Spleen (tissue), 7 donors: Measurements from ENCODE around the gene UQCRC1.

ENCODE experiments used
- CTCF ChIP-seq, 11 experiments: fragments of 200-600 bp in 7 of 11; fragments of 450-650 bp in 4 of 11; sonication (generic) in 4 of 11; IDR thresholded peaks in 8 of 11; conservative IDR thresholded peaks in 3 of 11; 1 replicate in 7 of 11; 2 replicates in 4 of 11; pipeline versions ENCODE4 v1.4.0 to v1.8.0; 2016 to 2021; ENCODE audit warnings: antibody characterized with exemption in 11 of 11, inconsistent platforms in 4 of 11, mild to moderate bottlenecking in 1 of 11
- POLR2AphosphoS5 ChIP-seq, 3 donors: sonication (generic); formaldehyde crosslinking; IDR thresholded peaks; one replicate each; pipeline ENCODE4 v1.5.1; 2017; ENCODE audit warnings: antibody characterized with exemption in 3 of 3
- donor health status: DM: no; HTN: no; CAD: no; lungs with moderate emphysema.
- donor health status: DM: no; HTN: no; CAD: no.
- donor health status: DM: no; HTN: no; CAD: no.

GRCh38 chr3:48584836-48585235, 24.6 kb downstream of the UQCRC1 start:
- TF ChIP-seq CTCF (IDR thresholded peaks at IDR 0.05 in 8 of 11, conservative IDR thresholded peaks at IDR 0.05 in 3 of 11) (no peak), POLR2AphosphoS5 (IDR thresholded peaks at IDR 0.05) (no peak)
